Muscle of back (tissue), 10 donors: ENCODE results near the gene MOG. TPM values are rescaled to one million over a fixed set of nuclear protein-coding genes. Genes with fewer than 3 reads are reported as not detected.

Experiments used
- polyA plus RNA-seq, 10 donors: library from polyadenylated mRNA; unstranded; fragments of 120-200 nt; gene quantifications; one replicate each; pipeline ENCODE4 v1.2.1, GENCODE V29; 2013; ENCODE audit not compliant: insufficient read length in 10 of 10

Gene MOG
- polyA plus RNA-seq, 10 donors = not detected

Other genes with a start within 250 kb of the MOG start
- gene OR12D1, start 242.2 kb upstream of the MOG start, polyA plus RNA-seq = not detected
- not detected for gene OR10C1, start 217.8 kb upstream of the MOG start, polyA plus RNA-seq
- gene OR11A1, start 200.0 kb upstream of the MOG start, polyA plus RNA-seq = not detected
- gene OR2H1, start 199.9 kb upstream of the MOG start, polyA plus RNA-seq = not detected
- gene MAS1L, start 169.1 kb upstream of the MOG start, polyA plus RNA-seq = not detected
- gene UBD, start 97.4 kb upstream of the MOG start, polyA plus RNA-seq = 1 to 10 TPM in 2 of 10 donors, under 1 TPM in 8; 0.15 to 3.7 (median 0.38) TPM
- gene OR2H2, start 72.0 kb upstream of the MOG start, polyA plus RNA-seq = under 1 TPM in 8 of 10 donors, not detected in 2; 0.07 to 0.32 (median 0.21) TPM
- gene GABBR1, start 23.9 kb upstream of the MOG start, polyA plus RNA-seq = 10 to 100 TPM; 22.9 to 64.3 (median 33.5) TPM
- under 1 TPM in 3 of 10 donors, not detected in 7; 0.09 to 0.57 (median 0.19) TPM for gene ZFP57, start 24.1 kb downstream of the MOG start, polyA plus RNA-seq
- gene HLA-F, start 66.3 kb downstream of the MOG start, polyA plus RNA-seq = 10 to 100 TPM in 2 of 10 donors, 1 to 10 TPM in 8; 5.0 to 25.3 (median 6.8) TPM
- gene HLA-G, start 170.7 kb downstream of the MOG start, polyA plus RNA-seq = 1 to 10 TPM; 1.4 to 7.8 (median 5.4) TPM